ENCODE results near the gene ADAMTS19.
"Not testable (repeated sequence)": the region's sequence is repeated elsewhere in the genome, so short reads cannot be mapped to it uniquely, and the experiment has no call there.

Gene ADAMTS19

DNA sequence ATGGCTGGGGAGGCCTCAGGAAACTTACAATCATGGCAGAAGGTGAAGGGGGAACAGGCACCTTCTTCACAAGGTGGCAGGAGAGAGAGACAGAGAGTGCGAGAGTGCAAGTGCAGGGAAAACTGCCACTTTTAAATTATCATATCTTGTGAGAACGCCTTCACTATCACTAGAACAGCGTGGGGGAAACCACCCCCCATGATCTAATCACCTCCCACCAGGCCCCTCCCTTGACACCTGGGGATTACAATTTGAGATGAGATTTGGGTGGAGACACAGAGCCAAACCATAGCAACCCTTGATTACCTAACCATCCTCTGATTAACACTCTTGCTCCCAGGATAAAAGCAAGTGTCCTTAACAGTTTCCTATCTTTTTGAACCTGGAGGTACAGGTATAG lies 21.1 kb downstream of the ADAMTS19 start:
- no peak for DNase-seq

DNA sequence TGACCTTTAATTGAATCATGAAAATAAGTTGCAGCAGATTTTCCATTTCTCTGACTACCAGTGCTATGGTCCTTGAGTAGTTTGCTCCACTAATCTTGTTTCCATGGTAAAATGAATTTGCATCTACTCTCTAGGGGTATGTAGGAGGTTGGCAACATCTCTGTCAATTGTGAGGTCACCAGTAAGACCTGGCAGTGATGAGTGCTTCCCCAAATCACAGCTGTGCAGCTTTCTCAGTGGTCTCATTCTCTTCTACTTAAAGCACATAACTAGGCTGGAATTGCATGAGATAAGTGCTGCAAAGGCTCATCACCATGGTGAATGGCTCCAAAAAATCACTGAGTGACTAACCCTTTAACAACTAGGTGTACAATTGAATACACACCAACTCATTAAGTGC lies 36.3 kb downstream of the ADAMTS19 start:
- no peak for DNase-seq

DNA sequence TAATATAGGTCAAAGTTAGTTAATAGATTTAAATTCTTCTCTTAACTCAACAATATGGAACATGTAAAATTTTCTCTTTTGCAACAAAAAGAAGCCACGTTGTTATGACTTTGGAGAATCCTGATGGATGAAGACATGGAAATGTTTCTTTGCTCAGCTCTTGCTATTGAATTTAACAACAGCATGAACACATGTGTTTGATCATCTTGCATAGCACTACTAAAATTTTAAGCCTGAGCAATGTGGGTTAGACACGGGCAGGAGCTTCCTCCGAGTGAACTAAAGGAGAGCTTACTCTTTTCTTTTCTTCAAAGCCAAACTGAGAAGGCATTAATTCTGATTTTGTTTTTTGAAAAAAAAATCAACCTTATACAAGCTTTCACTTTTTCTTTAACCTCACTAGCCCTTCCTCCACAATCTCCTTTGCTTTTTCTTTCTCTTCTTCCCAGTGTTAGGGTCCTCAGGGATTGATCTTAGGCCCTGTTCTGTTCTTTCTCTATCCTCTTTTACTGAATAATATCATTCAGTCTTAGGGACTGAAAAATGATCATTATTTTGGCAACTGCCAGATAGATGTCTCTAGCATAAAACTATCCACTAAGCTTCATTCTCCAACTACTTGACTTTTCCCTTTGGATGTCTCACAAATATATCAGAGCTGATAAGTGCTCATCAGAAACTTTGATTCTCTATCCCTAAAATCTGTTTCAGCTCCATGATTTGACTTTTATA lies 36.9 kb downstream of the ADAMTS19 start:
- no peak for DNase-seq

DNA sequence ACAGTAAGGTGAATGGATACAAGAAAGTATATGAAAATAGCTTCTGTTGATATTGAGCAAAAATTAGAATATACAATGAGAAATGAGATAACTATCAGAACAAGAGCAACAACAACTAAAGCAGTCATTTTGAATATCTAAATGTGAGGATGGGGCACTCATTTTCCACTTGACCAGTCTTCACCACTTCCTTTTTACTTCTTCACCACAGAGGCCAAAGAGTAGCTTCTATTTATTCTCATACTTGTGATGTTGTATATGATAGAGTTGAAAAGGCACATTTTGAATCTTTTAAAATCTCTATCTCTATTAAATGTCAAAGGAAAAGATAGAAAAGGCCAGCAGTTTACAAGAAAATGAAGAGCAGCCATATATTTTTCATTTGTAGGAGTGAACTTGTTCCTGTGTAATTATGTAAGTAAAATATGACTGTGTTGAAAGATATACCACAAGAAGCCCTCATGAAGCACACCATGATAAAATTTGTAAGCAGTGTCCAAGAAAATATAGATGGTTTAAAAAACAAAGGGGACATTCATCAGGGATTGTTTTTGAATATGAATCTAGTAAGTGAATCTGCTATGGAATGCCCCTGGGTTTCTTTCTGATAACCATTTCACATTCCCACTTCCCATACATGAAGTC lies 39.2 kb downstream of the ADAMTS19 start:
- no peak for DNase-seq

DNA sequence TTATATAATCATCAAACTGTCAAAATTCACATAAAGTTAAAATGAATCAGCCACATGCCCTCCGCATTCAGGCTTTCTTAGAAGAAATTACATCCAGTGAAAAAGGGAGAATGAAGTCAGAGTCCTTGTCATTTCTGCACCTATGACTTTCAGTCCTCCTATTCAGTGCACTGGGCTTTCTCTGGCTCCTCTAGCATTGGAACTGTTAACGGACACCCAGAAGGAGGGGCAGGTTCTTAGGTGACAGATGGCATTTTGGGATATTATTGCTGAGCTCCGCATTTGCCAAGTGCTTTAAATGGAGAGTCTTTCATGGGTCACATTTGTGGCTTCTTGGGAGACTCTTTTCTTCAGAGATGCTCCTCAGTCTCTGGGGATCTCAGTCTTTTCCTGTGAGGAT lies 40.0 kb downstream of the ADAMTS19 start:
- no peak for DNase-seq

GRCh38 chr5:129506086-129506485 lies 46.0 kb downstream of the ADAMTS19 start:
- no peak for DNase-seq

DNA sequence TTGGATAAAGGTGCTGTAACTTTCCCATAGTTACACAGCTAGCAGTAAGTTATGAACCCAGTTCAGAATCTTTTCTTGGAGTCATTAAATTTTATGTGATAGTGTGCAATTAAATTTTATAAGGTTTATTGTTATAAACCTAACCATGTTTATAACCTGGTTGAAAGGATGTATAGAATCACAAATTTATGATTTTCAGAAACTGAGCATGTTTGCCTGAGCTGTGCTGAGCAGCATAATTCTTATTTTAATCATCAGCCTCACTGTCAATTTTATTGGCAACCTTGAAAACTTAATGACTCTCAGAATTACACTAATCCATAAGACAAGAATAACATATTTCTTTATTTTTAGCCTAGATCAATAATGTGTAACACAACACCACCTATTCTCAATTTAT lies 46.9 kb downstream of the ADAMTS19 start:
- no peak for DNase-seq

DNA sequence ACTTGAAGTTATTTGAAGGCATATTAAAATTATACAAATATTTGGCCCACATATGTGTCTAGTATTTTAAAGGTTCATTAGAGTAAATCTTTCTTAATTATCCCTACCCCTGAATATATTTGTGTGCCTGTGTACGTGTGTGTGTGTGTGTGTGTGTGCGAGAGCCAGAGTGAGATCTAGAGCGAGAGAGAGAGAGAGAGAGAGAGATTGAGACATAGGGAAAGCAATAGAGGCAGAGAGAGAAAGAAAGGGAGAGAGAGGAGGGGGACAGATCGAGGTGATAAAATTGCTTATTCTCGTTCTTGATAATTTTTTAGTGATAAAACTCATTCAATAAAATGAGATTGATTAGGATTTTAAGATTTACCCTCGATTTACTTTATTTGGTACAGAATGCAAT lies 47.4 kb downstream of the ADAMTS19 start:
- no peak for DNase-seq

GRCh38 chr5:129508606-129509005 lies 48.5 kb downstream of the ADAMTS19 start:
- DNase-seq: no peak

- DNase-seq: no peak
These were observed 49.4 kb downstream of the ADAMTS19 start for GRCh38 chr5:129509363-129509975.

DNA sequence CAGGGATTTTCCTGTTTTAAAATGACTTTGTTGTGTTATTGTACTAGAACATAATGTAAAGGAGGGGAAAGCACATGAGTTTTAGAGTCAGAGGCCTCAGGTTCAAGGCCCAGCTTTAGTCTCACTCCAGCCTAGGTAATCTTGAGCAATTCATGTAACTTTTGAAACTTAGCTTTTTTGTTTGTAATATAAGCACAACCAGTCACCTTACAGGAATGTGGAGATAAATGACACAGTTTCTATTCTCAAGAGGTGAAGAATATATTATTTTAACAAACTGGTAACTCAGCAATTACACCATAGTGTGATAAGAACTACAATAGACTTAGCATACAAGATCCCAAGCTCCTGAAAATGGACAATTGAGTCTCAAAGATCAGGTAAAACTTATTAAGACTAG lies 51.2 kb downstream of the ADAMTS19 start:
- no peak for DNase-seq

DNA sequence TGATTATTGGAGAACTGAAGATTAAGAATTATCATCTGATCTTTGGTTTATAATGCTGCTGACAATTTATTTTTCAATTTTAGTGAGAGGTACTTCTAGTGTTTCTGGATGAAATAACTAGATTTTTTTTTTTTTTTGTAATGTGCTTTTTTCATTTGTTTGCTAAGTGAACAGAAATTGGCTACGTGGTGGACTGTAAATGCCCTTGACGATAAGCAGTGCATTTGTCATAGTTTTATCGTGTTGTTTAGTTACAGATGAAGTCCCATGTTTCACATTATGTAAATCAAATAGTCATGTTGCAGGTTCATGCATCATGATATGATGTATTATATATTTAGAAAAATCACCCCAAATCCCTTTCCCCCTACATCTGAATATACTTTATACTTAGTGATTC lies 81.0 kb downstream of the ADAMTS19 start:
- DNase-seq: no peak

GRCh38 chr5:129541648-129542251 lies 81.7 kb downstream of the ADAMTS19 start:
- no peak for DNase-seq

DNA sequence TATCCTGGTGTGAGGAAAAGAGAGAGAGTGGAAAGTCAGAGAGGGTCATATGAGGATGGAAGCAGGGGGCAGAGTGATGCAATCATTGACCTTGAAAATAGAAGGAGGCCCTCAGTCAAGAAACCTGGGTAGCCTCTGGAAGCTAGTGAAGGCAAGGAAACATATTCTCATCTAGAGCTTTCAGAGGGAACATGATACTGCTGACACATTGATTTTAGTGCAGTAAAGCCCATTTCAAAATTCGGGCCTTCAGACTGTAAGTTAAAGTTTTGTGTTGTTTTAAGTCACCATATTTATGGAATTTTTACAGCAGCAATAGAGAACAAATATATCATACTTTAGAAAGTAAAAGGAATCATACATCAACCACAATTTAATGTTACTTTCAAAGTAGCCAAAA lies 87.0 kb downstream of the ADAMTS19 start:
- DNase-seq: no peak

DNA sequence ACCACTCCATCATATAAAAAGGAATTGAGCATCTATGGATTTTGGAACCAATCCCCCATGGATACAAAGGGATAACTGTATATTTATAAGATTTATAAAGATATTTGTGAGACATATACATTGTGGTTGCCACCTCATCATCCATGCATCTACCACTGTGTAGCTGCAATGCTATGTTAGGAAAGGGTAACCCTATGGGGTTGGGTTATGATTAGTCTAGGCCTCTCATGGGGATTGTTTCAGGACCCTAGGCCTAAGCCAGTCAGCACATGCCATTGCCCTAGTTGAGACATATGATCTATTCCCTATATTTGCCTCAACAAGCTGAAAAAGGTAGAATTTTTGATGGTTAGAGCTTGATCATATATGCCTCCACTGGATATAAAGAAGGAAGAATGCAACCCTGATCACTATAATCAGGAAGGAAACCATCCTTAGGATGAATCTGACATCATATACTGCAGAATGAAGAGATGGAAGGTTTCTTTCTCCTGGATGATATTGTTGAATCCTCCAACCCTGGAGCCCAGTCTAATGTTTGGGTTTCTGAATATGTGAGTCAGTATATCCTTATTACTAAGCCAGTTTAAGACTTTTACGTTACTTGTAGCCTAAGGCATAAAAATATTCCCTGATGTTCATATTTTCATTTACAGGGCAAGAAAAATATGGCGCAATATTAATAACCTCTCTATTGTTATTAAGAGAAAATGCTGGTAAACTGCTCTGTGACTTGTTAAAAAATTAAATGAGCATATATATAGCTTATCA lies 94.2 kb downstream of the ADAMTS19 start:
- no peak for DNase-seq

- DNase-seq: no peak
These were observed 103.5 kb downstream of the ADAMTS19 start for GRCh38 chr5:129563585-129563984.

GRCh38 chr5:129569295-129569694 lies 109.2 kb downstream of the ADAMTS19 start:
- DNase-seq: no peak

DNA sequence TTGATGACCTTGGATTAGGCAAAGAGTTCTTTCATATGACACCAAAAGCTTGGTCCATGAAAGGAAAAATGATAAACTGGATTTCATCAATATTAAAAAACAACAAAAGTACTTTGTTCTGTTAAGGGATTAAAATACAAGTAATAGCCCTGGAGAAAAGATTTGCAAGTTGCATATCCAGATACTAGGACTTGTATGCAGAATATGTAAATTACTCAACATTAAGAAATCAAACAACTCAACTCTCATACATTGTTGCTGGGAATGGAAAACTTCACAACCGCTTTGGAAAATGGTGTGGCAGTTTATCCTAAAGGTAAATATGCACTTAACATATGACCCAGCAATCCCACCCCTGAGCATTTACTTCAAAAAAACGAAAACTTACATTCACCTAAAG lies 112.0 kb downstream of the ADAMTS19 start:
- no peak for DNase-seq

- DNase-seq: not testable (repeated sequence)
These were observed 124.4 kb downstream of the ADAMTS19 start for GRCh38 chr5:129584496-129584895.

GRCh38 chr5:129591508-129592160 lies 131.5 kb downstream of the ADAMTS19 start:
- DNase-seq: no peak

GRCh38 chr5:129593525-129593924 lies 133.4 kb downstream of the ADAMTS19 start:
- DNase-seq: no peak

DNA sequence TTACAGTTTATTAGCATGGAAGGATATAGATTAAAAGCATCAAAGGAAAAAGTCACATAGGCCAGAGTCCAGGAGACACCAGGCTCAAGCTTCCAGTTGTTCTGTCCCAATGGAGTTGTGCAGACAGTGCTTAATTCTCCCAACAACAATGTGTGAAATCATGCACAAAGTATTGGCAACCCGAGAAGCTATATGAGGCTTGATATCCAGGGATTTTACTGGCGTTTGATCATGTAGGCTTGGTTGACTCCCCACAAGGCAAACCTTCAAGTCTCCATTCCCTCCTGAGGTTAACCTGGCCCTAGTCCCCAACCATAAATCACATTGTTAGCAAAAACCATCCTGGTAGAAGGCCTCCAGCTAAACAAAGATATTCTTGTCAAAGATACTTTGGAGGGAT lies 141.5 kb downstream of the ADAMTS19 start:
- DNase-seq: no peak

GRCh38 chr5:129608350-129608749 lies 148.3 kb downstream of the ADAMTS19 start:
- no peak for DNase-seq

All from activated CD4-positive, alpha-beta T cell treated with anti-CD3 and anti-CD28 coated beads, Interleukin-2, amount 50 U/mL, for 1 hour (primary cell).